HTERT RPE-1 (cell line): ENCODE measurements around the gene GSTO2.

Experiments
- in situ Hi-C: fragments of 300-500 bp; cut with MboI; formaldehyde crosslinking; loops from 4 replicates; pipeline ENCODE4 v1.14.3; 2020; ENCODE audit warnings: low sequenced_read_pairs

The GSTO2 gene

DNA sequence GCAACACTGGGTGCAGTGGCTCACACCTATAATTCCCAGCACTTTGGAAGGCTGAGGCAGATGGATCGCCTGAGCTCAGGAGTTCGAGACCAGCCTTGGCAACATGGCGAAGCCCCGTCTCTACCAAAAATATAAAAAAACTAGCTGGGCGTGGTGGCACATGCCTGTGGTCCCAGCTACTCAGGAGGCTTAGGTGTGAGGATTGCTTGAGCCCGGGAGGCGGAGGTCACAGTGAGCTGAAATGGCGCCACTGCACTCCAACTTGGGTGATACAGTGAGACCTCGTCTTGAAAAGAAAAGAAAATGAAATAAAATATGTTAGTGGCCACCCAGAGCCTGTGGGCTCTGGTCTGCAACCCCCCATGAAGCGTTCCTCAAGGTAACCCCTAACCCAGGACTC is 55.9 kb downstream of the GSTO2 start:
- in situ Hi-C loops, result no loop called here

GRCh38 chr10:104325436-104326435 is 56.8 kb downstream of the GSTO2 start:
- in situ Hi-C loops, result no loop called here

GRCh38 chr10:104326991-104327610 is 58.1 kb downstream of the GSTO2 start:
- in situ Hi-C loops, result no loop called here

GRCh38 chr10:104327745-104328645 is 59.0 kb downstream of the GSTO2 start:
- in situ Hi-C loops, result no loop called here

DNA sequence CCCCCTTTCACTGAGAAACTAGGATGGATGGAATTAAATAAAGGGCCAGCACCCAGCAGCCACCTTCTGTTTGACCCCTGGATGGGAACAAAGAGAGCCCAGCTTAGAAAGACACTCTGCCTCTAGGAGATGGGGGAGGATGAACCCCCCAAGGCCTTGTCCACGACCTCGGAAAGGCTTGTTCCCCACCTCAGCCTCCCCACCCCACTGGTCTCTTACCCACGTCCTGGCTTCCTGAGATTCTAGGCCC is 59.6 kb downstream of the GSTO2 start:
- in situ Hi-C loops, result no loop called here

GRCh38 chr10:104328896-104329710 is 60.1 kb downstream of the GSTO2 start:
- in situ Hi-C loops, result no loop called here

DNA sequence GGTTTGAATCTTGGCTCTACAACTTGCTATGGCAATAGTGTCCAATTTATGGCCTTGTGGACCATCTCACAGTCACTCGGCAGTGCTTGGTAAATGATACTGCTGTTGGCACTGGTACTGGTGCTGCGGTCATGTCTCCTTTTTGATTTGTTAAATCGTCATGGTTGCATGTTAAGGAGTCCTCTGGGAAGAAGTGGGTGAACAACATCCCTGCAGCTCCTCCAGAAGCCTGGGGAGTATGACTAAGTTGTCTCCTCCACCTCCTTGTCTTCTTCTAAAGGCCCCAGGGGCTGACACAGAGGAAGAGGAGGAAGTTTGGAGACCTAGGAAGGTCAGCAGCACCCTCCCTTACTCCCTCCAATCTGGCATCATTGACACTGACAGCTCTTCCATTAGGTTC is 60.8 kb downstream of the GSTO2 start:
- in situ Hi-C loops, result no loop called here

DNA sequence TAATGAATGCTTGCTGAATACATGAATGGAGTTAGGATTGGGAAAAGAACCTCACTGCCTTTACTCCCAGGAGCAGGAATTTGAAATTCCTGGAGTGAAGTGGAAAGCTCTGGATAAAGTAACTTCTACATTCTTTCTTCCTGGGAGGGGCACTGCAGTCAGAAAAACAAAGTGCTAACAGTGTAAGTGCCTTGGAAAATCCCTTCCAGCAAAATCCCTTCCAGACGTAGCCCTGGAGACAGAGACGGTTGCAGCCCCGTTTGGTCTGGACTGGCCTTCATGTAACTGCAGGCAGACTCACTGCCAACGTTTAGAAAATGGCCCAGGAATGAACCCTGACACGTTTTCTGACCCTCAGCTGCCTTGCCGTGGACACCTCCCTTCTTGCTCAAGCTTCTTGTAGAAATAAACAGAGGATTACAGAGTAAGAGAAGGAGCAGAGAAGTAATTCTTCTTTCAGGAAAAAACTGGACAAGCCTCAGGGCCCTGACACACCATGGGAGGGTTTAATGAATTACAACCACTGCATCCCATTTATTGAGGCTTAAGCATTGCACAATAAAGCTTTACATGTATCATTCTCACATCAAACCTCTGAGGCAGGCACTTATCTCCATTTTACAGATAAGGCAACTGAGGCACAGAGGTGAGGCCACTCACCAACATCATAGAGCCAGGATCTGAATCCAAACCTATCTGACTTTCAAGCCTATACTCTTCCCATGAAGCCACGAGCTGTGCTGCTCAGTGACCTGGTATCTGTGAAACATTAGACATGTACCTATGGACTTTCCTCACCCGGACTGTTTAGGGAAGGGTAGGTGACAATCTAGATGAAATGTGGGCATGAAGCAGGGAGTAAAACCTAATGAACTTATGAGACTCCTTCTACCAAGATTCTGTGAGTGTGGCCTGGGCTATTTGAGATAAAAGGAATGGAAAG is 61.5 kb downstream of the GSTO2 start:
- in situ Hi-C loops, result no loop called here

- in situ Hi-C loops, result no loop called here
Measured at GRCh38 chr10:104331208-104331838, 62.3 kb downstream of the GSTO2 start.

GRCh38 chr10:104332243-104333031 is 63.5 kb downstream of the GSTO2 start:
- in situ Hi-C loops, result no loop called here

DNA sequence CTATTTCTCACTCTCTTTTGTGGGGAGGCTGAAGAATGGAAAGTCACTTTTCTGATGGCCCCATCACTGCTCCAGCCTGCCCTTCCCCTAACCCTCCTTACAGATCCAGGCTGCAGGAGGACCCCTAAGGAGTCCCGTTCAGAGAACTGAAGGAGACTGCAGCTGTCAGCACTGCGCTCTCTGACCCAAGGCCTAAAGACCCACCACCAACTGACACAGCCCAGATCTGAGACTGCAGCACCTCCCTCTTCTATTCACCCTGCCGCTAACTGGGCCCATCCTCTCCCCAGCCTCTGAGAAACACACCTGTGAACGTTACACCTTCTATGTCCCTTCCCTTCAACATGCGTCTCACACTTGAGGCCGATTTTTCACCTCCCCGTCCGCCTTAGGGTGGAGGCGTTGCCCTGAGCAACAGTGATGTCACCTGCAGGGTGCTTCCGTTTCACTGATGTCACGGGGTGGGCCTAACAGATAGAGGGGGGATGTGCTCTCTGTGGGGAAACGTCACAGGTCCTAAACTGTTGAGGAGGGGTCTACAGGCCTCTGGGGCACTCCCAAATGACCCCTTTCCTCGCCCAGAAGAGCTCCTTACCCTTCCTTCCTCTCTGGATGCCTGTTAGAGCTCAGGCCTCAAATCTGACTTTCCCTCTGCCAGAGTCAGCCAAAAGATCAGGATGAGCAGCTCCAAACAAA is 64.2 kb downstream of the GSTO2 start:
- in situ Hi-C loops, result no loop called here

DNA sequence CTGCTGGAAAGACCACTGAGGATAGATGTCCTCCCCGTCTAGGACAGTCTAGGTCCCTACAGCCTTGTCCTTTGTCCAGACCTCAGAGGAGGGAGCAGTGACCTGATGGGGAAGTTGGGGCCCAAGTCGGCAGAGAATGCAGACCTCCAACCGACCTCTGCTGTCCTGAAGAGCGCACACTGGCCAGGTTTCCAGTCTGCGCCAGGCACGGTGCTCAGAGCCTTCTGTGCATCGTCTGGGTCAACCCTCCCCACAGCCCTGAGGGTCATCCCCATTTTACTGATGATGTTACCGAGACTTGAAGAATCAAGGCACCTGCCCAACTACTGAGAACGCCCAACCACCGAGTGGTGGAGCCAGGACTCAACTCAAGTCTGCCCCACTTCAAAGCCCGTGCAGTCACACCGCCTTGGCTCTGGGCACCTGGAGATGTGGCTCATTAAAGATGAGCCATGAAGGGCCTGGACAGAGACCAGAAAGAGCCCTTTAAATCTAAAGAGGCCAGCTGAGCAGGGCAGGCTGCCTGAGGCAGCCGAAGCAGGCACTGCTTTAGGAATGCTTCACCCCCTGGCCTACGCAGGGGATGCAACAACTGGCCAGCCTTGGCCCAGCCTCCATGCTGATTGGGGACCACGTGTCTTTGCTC is 64.9 kb downstream of the GSTO2 start:
- in situ Hi-C loops, result no loop called here

DNA sequence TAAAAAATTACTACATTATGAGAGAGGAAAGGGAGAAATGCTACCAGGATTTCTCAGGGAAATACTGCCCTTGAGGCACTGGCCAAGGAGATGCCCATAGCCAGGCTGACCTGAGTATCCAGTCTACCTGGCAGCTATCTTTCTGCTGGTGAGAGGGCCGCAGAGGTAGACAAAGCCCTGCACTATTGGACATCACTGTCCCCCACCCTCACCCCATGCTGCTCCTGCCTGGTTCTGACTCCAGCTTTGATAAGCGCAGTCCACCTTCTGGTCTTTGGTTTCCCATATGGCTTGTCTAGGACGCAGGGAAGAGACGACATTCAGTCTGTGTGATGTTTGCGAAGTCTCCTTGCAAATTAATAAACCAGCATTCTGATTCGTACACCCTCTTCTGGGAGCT is 65.6 kb downstream of the GSTO2 start:
- in situ Hi-C loops, result no loop called here

- in situ Hi-C loops, result no loop called here
Measured at GRCh38 chr10:104334965-104335650, 66.1 kb downstream of the GSTO2 start.

GRCh38 chr10:104336821-104337467 is 68.0 kb downstream of the GSTO2 start:
- in situ Hi-C loops, result no loop called here

DNA sequence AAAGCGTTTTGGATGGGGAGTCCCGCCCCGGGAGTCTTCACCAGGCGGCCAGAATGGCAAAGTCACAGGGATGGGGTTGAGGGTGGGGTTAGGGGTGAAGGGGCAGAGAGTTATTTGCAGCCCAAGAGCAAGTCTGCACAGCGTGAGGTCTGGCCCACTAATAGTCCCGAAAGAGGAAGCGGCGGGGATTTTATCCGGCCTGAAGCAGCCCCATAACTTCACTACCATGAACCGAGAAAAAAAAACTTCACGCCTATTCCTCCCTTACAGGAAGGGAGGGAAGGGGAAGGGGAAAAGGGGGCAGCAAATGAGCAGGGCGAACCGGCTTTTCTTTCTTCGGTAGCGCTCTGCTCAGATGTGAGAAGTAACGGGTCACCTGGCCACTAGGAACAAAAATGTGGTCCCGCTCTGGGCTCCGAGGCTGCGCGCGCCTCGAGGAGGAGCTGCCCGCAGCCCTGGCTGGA is 68.6 kb downstream of the GSTO2 start:
- in situ Hi-C loops, result no loop called here
